HepG2 (cell line): ENCODE data around the gene TCN2.

Experiments used
- ATF3 ChIP-seq: sonication (generic); formaldehyde crosslinking; IDR thresholded peaks from 2 replicates; pipeline ENCODE4 v1.4.0; 2020; ENCODE audit warnings: missing genetic modification reagents
- EP300 ChIP-seq, 3 experiments: sonication (generic) in 1 of 3; formaldehyde crosslinking in 1 of 3; IDR thresholded peaks; 2 replicates each; pipeline versions ENCODE4 v1.5.1 to v1.6.1; 2011 to 2020; ENCODE audit warnings: low read depth in 2 of 3, low read length in 2 of 3, borderline replicate concordance in 1 of 3, improper control_type of control experiment in 1 of 3, mild to moderate bottlenecking in 1 of 3, missing genetic modification reagents in 1 of 3, moderate library complexity in 1 of 3
- GABPB1 ChIP-seq: IDR thresholded peaks from 2 replicates; pipeline ENCODE4 v1.6.1; 2016; ENCODE audit warnings: mild to moderate bottlenecking, missing genetic modification reagents, moderate library complexity, missing compliant biosample characterization
- JUND ChIP-seq: sonication (generic); formaldehyde crosslinking; IDR thresholded peaks from 2 replicates; pipeline ENCODE4 v1.8.0; 2022; ENCODE audit warnings: mild to moderate bottlenecking, missing genetic modification reagents
- MIXL1 ChIP-seq: IDR thresholded peaks from 2 replicates; pipeline ENCODE4 v1.6.1; 2016
- NONO ChIP-seq, 2 experiments: fragments of 450-650 bp in 1 of 2; sonication (generic) in 1 of 2; formaldehyde crosslinking in 1 of 2; IDR thresholded peaks in 1 of 2; conservative IDR thresholded peaks in 1 of 2; 2 replicates each; pipeline versions ENCODE4 v1.6.1 to v1.8.0; 2017 to 2022; ENCODE audit warnings: mild to moderate bottlenecking in 1 of 2, missing genetic modification reagents in 1 of 2, moderate library complexity in 1 of 2
- NR3C1 ChIP-seq: sonication (generic); formaldehyde crosslinking; IDR thresholded peaks from 2 replicates; pipeline ENCODE4 v1.4.0; 2020; ENCODE audit warnings: missing genetic modification reagents
- POLR2G ChIP-seq: fragments of 200-400 bp; formaldehyde crosslinking; IDR thresholded peaks from 2 replicates; pipeline ENCODE4 v1.6.1; 2018; ENCODE audit warnings: mild to moderate bottlenecking, low read depth, low read length, moderate library complexity
- TAF1 ChIP-seq: sonication (generic); formaldehyde crosslinking; IDR thresholded peaks from 2 replicates; pipeline ENCODE4 v1.4.0; 2020; ENCODE audit warnings: missing genetic modification reagents
- TF ChIP-seq, protein P1 (sequence below): sonication (generic); formaldehyde crosslinking; IDR thresholded peaks from 2 replicates; pipeline ENCODE4 v1.5.0; 2020; ENCODE audit warnings: mild to moderate bottlenecking, missing genetic modification reagents
- TF ChIP-seq, protein P2 (sequence below): sonication (generic); formaldehyde crosslinking; IDR thresholded peaks from 2 replicates; pipeline ENCODE4 v1.5.0; 2020; ENCODE audit warnings: mild to moderate bottlenecking, missing genetic modification reagents, moderate library complexity
- TF ChIP-seq, protein P3 (sequence below): IDR thresholded peaks from 2 replicates; pipeline ENCODE4 v1.6.1; 2016; ENCODE audit warnings: control low read depth

GRCh38 chr22:30557243-30557642 lies 49.7 kb upstream of the TCN2 start:
- TF ChIP-seq, protein P1, sequence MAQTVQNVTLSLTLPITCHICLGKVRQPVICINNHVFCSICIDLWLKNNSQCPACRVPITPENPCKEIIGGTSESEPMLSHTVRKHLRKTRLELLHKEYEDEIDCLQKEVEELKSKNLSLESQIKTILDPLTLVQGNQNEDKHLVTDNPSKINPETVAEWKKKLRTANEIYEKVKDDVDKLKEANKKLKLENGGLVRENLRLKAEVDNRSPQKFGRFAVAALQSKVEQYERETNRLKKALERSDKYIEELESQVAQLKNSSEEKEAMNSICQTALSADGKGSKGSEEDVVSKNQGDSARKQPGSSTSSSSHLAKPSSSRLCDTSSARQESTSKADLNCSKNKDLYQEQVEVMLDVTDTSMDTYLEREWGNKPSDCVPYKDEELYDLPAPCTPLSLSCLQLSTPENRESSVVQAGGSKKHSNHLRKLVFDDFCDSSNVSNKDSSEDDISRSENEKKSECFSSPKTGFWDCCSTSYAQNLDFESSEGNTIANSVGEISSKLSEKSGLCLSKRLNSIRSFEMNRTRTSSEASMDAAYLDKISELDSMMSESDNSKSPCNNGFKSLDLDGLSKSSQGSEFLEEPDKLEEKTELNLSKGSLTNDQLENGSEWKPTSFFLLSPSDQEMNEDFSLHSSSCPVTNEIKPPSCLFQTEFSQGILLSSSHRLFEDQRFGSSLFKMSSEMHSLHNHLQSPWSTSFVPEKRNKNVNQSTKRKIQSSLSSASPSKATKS (CRISPR knock-in tag): no peak
- TF ChIP-seq, protein P2, sequence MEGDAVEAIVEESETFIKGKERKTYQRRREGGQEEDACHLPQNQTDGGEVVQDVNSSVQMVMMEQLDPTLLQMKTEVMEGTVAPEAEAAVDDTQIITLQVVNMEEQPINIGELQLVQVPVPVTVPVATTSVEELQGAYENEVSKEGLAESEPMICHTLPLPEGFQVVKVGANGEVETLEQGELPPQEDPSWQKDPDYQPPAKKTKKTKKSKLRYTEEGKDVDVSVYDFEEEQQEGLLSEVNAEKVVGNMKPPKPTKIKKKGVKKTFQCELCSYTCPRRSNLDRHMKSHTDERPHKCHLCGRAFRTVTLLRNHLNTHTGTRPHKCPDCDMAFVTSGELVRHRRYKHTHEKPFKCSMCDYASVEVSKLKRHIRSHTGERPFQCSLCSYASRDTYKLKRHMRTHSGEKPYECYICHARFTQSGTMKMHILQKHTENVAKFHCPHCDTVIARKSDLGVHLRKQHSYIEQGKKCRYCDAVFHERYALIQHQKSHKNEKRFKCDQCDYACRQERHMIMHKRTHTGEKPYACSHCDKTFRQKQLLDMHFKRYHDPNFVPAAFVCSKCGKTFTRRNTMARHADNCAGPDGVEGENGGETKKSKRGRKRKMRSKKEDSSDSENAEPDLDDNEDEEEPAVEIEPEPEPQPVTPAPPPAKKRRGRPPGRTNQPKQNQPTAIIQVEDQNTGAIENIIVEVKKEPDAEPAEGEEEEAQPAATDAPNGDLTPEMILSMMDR: 0 out of 2 replicates have a peak, but pooled peaks have one; percentile 5
- TF ChIP-seq, protein P3, sequence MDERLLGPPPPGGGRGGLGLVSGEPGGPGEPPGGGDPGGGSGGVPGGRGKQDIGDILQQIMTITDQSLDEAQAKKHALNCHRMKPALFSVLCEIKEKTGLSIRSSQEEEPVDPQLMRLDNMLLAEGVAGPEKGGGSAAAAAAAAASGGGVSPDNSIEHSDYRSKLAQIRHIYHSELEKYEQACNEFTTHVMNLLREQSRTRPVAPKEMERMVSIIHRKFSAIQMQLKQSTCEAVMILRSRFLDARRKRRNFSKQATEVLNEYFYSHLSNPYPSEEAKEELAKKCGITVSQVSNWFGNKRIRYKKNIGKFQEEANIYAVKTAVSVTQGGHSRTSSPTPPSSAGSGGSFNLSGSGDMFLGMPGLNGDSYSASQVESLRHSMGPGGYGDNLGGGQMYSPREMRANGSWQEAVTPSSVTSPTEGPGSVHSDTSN (CRISPR knock-in tag): no peak
- TF ChIP-seq MIXL1 (CRISPR knock-in tag) (no peak), ATF3 (CRISPR knock-in tag) (no peak), NONO (IDR thresholded peaks at IDR 0.05) (no peak), NONO (CRISPR knock-in tag; conservative IDR thresholded peaks at IDR 0.05) (no peak), NR3C1 (no peak), POLR2G (no peak), JUND (CRISPR knock-in tag) (no peak), GABPB1 (no peak), TAF1 (no peak), EP300 (IDR thresholded peaks at IDR 0.05; ENCODE audit: low read depth in 2 of 2, low read length in 2 of 2) (no peak), EP300 (CRISPR knock-in tag; IDR thresholded peaks at IDR 0.05; ENCODE audit: borderline replicate concordance) (no peak)
